Hematopoietic multipotent progenitor cell treated with erythropoietin and hydrocortisone succinate and interleukin-3 and kit ligand, for 15 days (in vitro differentiated cells): ENCODE results near the gene VSIG4.
"Not testable (repeated sequence)": the region's sequence is repeated elsewhere in the genome, so short reads cannot be mapped to it uniquely, and the experiment has no call there.

ENCODE experiments used
- DNase-seq: peaks from one replicate; pipeline ENCODE4 v3.0.0-alpha.2; 2015; ENCODE audit warnings: low spot score

Gene VSIG4

DNA sequence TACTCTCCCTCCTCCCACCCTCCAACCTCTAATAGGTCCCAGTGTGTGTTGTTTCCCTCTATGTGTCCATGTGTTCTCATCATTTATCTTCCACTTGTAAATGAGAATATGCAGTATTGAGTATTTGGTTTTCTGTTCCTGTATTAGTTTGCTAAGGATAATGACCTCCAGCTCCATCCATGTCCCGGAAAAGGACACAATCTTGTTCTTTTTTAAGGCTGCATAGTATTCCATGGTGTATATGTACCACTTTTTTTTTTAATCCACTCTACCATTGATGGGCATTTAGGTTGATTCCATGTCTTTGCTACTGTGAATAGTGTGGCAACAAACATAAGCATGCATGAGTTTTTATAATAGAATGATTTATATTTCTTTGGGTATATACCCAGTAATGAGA is 62.7 kb downstream of the VSIG4 start:
- not testable (repeated sequence) for DNase-seq

DNA sequence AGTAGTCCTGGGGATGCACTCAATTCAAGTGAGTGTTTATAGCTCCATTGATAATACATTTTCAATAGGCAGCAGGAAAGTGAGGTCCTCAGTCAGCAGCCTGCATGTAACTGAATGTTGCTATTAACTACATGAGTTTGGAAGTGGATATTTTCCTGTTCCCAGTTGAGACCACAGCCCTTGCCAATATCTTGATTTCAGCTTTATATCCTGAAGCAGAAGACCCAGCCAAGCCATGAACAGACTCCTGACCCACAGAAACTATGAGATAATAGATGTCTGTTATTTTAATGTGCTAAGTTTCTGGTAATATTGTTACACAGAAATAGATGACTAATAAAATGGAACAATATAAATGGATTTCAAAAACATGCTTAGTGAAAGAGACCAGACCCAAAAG is 63.7 kb downstream of the VSIG4 start:
- no peak for DNase-seq

DNA sequence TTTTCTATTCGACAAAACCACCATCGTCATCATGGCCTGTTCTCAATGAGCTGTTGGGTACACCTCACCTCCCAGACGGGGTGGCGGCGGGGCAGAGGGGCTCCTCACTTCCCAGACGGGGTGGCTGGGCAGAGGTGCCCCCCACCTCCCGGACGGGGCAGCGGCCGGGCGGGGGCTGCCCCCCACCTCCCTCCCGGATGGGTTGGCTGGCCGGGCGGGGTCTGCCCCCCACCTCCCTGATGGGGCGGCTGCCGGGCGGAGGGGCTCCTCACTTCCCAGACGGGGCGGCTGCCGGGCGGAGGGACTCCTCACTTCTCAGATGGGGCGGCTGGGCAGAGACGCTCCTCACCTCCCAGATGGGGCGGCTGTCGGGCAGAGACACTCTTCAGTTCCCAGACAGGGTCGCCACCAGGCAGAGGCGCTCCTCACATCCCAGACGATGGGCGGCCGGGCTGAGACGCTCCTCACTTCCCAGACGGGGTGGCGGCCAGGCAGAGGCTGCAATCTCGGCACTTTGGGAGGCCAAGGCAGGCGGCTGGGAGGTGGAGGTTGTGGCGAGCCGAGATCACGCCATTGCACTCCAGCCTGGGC is 64.6 kb downstream of the VSIG4 start:
- not testable (repeated sequence) for DNase-seq
